GM19372 (cell line): ENCODE data around the gene NOL4L.

Source experiments
- ATAC-seq: cut with Tn5 transposase; IDR thresholded peaks from one replicate; pipeline ENCODE4 v1.9.1; 2021; ENCODE audit warnings: mild to moderate bottlenecking, low read depth, moderate library complexity; ENCODE audit not compliant: unreplicated experiment

Gene NOL4L

GRCh38 chr20:32577657-32578056, 7.5 kb downstream of the NOL4L start:
- ATAC-seq = no peak

GRCh38 chr20:32577023-32577422, 8.1 kb downstream of the NOL4L start:
- no peak for ATAC-seq

GRCh38 chr20:32576560-32576959, 8.6 kb downstream of the NOL4L start:
- ATAC-seq = no peak

GRCh38 chr20:32575805-32576204, 9.3 kb downstream of the NOL4L start:
- no peak for ATAC-seq

GRCh38 chr20:32575227-32575581, 9.9 kb downstream of the NOL4L start:
- no peak for ATAC-seq

- no peak for ATAC-seq
Measured at GRCh38 chr20:32574296-32575226, 10.6 kb downstream of the NOL4L start.

- no peak for ATAC-seq
Measured at GRCh38 chr20:32573167-32573851, 11.8 kb downstream of the NOL4L start.

GRCh38 chr20:32572271-32572968, 12.7 kb downstream of the NOL4L start:
- ATAC-seq = no peak

- no peak for ATAC-seq
Measured at GRCh38 chr20:32571566-32571965, 13.6 kb downstream of the NOL4L start.

GRCh38 chr20:32570401-32571190, 14.5 kb downstream of the NOL4L start:
- no peak for ATAC-seq

GRCh38 chr20:32569380-32570305, 15.5 kb downstream of the NOL4L start:
- no peak for ATAC-seq

- ATAC-seq = no peak
Measured at GRCh38 chr20:32569018-32569379, 16.1 kb downstream of the NOL4L start.

GRCh38 chr20:32567384-32568178, 17.6 kb downstream of the NOL4L start:
- no peak for ATAC-seq

GRCh38 chr20:32566379-32567374, 18.5 kb downstream of the NOL4L start:
- no peak for ATAC-seq

GRCh38 chr20:32565735-32566032, 19.4 kb downstream of the NOL4L start:
- ATAC-seq = no peak

- ATAC-seq = no peak
Measured at GRCh38 chr20:32564921-32565734, 20.0 kb downstream of the NOL4L start.

- no peak for ATAC-seq
Measured at GRCh38 chr20:32564440-32564839, 20.7 kb downstream of the NOL4L start.
